Endodermal cell (in vitro differentiated cells): ENCODE results near the gene TMEM108. TPM values are rescaled to one million over a fixed set of nuclear protein-coding genes. Genes with fewer than 3 reads are reported as not detected.

Experiments used
- DNase-seq: peaks from one replicate; pipeline ENCODE4 v3.0.0-alpha.2; 2017
- H3K27ac ChIP-seq: 2 replicates; pipeline ENCODE4 v1.5.1; 2013; ENCODE audit warnings: mild to moderate bottlenecking, low read depth, low read length, moderate library complexity
- H3K27me3 ChIP-seq: 2 replicates; pipeline ENCODE4 v1.6.1; 2013; ENCODE audit warnings: mild to moderate bottlenecking, low read length, moderate library complexity; ENCODE audit not compliant: insufficient read depth, control insufficient read depth, poor library complexity, severe bottlenecking
- H3K36me3 ChIP-seq: 2 replicates; pipeline ENCODE4 v1.7.0; 2013; ENCODE audit warnings: mild to moderate bottlenecking, low read length, moderate library complexity; ENCODE audit not compliant: control insufficient read depth, insufficient read depth
- H3K4me1 ChIP-seq: one replicate; pipeline ENCODE4 v1.7.0; 2013; ENCODE audit warnings: low read length; ENCODE audit not compliant: control insufficient read depth, insufficient read depth
- H3K4me3 ChIP-seq: 2 replicates; pipeline ENCODE4 v1.5.1; 2013; ENCODE audit warnings: mild to moderate bottlenecking, low read length, moderate library complexity
- H3K9ac ChIP-seq: 2 replicates; pipeline ENCODE4 v1.6.1; 2013; ENCODE audit warnings: mild to moderate bottlenecking, low read length, moderate library complexity; ENCODE audit not compliant: poor library complexity, severe bottlenecking; ENCODE audit errors: extremely low read depth
- H3K9me3 ChIP-seq: 2 replicates; pipeline ENCODE4 v1.6.1; 2013; ENCODE audit warnings: mild to moderate bottlenecking, low read length, moderate library complexity; ENCODE audit not compliant: control insufficient read depth
- H3K27ac Mint-ChIP-seq: 2 replicates; pipeline ENCODE4 v1.8.0; 2020; ENCODE audit warnings: mixed read lengths
- H3K27me3 Mint-ChIP-seq: 2 replicates; pipeline ENCODE4 v1.8.0; 2021; ENCODE audit warnings: mild to moderate bottlenecking, mixed read lengths; ENCODE audit not compliant: insufficient read depth
- H3K36me3 Mint-ChIP-seq: 2 replicates; pipeline ENCODE4 v1.8.0; 2020; ENCODE audit warnings: low read depth, mixed read lengths
- H3K4me1 Mint-ChIP-seq: 2 replicates; pipeline ENCODE4 v1.8.0; 2020; ENCODE audit warnings: mixed read lengths
- H3K4me3 Mint-ChIP-seq: 2 replicates; pipeline ENCODE4 v1.8.0; 2020; ENCODE audit warnings: mild to moderate bottlenecking, moderate library complexity, mixed read lengths
- H3K9me3 Mint-ChIP-seq: 2 replicates; pipeline ENCODE4 v1.8.0; 2020; ENCODE audit warnings: mild to moderate bottlenecking, mixed read lengths
- WGBS, 2 experiments: methylation state at CpG; one replicate each; pipeline versions ENCODE4 v1.1.5 to v1.1.7; 2013; ENCODE audit warnings: missing lambda C conversion rate in 2 of 2, mixed read lengths in 1 of 2; ENCODE audit not compliant: insufficient coverage in 1 of 2, insufficient read length in 1 of 2; 5-methylcytosine and 5-hydroxymethylcytosine counted together
- total RNA-seq, 2 donors: library from RNA; stranded (reverse); fragmentation: NEBNext Ultra II Directional in 1 of 2; extraction: Animal tissue kit (Norgen Biotek cat#: 25700) in 1 of 2; gene quantifications; 2 replicates in 1 of 2; 3 replicates in 1 of 2; pipeline ENCODE4 v1.2.1, GENCODE V29; 2021
- TF ChIP-seq, protein P1 (sequence below): fragments of 200-600 bp; sonication (generic); conservative IDR thresholded peaks from 2 replicates; pipeline ENCODE4 v1.5.0; 2021; ENCODE audit warnings: antibody characterized with exemption, mild to moderate bottlenecking

The TMEM108 gene
- total RNA-seq, 2 donors from 2014 or later = 4.8 to 7.9 TPM

DNA sequence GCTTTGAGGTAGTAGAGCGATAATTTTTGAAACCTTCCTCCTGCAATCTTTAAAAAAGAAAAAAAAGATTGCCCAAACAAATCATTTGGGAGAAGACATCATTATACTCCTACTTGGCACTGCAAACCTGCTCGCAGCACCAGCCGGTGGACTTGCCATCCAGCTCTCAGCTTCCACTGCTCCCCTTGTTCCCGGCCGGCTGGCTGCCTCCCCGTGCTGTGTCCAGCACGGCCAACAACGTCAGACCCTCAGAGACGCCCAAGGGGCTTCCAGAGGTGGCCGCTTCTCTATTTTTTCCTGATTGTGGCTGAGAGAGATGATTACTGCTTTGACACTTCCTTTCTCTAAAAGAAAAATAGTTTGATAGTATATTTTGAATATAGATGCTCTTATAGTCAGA lies 358.7 kb downstream of the TMEM108 start:
- H3K27ac Mint-ChIP-seq = no peak overlapping the region
- no peaks in the 10 kb centered on the region for H3K27me3 Mint-ChIP-seq
- H3K9ac ChIP-seq = no peak overlapping the region
- 87 to 92% methylated on average over 3 to 10 of the region's 10 CpGs for WGBS, 2 experiments
- H3K27me3 ChIP-seq = no peaks in the 10 kb centered on the region
- H3K27ac ChIP-seq = no peak overlapping the region
- H3K4me3 ChIP-seq = no peak overlapping the region
- H3K4me1 ChIP-seq = no peaks in the 10 kb centered on the region
- TF ChIP-seq, protein P1, sequence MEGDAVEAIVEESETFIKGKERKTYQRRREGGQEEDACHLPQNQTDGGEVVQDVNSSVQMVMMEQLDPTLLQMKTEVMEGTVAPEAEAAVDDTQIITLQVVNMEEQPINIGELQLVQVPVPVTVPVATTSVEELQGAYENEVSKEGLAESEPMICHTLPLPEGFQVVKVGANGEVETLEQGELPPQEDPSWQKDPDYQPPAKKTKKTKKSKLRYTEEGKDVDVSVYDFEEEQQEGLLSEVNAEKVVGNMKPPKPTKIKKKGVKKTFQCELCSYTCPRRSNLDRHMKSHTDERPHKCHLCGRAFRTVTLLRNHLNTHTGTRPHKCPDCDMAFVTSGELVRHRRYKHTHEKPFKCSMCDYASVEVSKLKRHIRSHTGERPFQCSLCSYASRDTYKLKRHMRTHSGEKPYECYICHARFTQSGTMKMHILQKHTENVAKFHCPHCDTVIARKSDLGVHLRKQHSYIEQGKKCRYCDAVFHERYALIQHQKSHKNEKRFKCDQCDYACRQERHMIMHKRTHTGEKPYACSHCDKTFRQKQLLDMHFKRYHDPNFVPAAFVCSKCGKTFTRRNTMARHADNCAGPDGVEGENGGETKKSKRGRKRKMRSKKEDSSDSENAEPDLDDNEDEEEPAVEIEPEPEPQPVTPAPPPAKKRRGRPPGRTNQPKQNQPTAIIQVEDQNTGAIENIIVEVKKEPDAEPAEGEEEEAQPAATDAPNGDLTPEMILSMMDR = no peak
- H3K4me1 Mint-ChIP-seq = peaks cover 4% of the 10 kb centered on the region
- no peaks in the 10 kb centered on the region for H3K9me3 ChIP-seq
- no peaks in the 10 kb centered on the region for H3K36me3 ChIP-seq
- no peaks in the 10 kb centered on the region for H3K9me3 Mint-ChIP-seq
- peak; percentile 21 for DNase-seq
- H3K36me3 Mint-ChIP-seq = no peaks in the 10 kb centered on the region
- no peak overlapping the region for H3K4me3 Mint-ChIP-seq

DNA sequence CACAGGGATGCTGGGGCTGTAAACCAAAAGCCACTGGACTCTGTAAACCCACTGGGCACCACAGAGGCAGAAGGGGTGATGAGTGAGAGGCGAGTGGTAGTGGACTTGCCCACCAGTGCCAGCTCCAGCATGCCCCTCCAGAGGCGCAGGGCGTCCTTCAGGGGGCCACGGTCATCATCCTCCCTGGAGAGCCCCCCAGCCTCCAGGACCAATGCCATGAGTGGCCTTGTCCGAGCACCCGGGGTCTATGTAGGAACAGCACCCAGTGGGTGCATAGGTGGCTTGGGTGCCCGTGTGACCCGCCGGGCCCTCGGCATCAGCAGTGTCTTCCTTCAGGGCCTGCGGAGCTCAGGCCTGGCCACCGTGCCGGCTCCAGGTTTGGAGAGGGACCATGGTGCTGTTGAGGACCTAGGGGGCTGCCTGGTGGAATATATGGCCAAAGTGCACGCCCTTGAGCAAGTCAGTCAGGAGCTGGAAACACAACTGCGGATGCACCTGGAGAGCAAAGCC lies 361.9 kb downstream of the TMEM108 start, which contains the start of gene BFSP2:
Gene BFSP2, plus strand, starts transcription at position 51 of the 510 bp plus-strand sequence. Its CDS starts 28 bp downstream, at position 79.
- DNase-seq = no peak
- WGBS, 2 experiments = 95 to 97% methylated on average over 12 to 15 of the region's 15 CpGs
- Histone ChIP-seq H3K27ac (no peak within 1 kb of the TSS), H3K36me3 (no peaks in the 10 kb centered on the region), H3K4me3 (no peak within 1 kb of the TSS), H3K4me1 (no peaks in the 10 kb centered on the region), H3K9me3 (no peaks in the 10 kb centered on the region), H3K9ac (no peak within 1 kb of the TSS), H3K27me3 (no peaks in the 10 kb centered on the region)
- Mint-ChIP-seq H3K27me3 (no peaks in the 10 kb centered on the region), H3K36me3 (no peaks in the 10 kb centered on the region), H3K4me3 (no peak within 1 kb of the TSS), H3K27ac (no peak within 1 kb of the TSS), H3K9me3 (no peaks in the 10 kb centered on the region), H3K4me1 (no peaks in the 10 kb centered on the region)
- TF ChIP-seq, protein P1 = no peak

DNA sequence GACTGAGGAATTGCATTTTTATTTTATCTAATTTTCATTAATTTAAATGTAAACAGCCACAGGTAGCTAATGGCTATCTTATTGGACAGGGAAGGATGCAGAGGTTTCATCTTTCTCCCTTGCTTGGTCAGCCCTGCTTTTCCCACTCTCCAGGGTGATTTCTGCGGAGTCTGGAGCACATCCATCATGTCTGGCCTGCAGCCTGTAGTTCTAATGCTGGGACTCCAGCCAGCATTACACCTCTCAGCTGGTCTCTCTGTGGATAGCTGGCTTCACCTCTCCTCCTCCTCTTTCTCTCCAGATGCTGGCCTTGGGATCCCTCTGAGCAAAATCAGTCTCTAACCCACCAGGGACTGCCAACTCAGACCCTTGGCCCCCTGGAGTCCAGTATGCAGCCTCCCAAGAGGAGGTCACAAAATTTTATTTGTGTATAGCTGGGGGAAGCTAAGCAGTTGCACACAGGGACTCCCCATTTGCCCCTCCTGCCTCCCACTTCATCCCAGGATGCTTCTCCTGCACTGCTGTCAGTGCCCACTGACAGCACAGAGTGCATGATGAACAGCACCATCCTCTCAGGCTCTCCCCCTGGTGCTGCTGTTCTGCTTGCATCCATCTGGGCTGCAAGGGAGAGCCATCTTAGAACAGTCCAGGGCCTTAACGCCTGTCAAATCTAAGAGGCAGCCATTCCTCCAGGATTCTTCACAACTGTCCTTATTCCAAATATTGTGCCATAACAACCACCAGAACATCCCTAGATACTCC lies 363.4 kb downstream of the TMEM108 start:
- H3K27ac ChIP-seq = peak overlapping the region; percentile 22
- WGBS, 2 experiments = 83 to 85% methylated on average over 1 to 2 of the region's 2 CpGs
- Mint-ChIP-seq H3K36me3 (no peaks in the 10 kb centered on the region), H3K27ac (no peak overlapping the region), H3K4me1 (no peaks in the 10 kb centered on the region), H3K4me3 (no peak overlapping the region), H3K9me3 (no peaks in the 10 kb centered on the region), H3K27me3 (no peaks in the 10 kb centered on the region)
- TF ChIP-seq, protein P1 = no peak
- H3K4me3 ChIP-seq = no peak overlapping the region
- no peaks in the 10 kb centered on the region for H3K9me3 ChIP-seq
- DNase-seq = no peak
- H3K27me3 ChIP-seq = no peaks in the 10 kb centered on the region
- H3K9ac ChIP-seq = no peak overlapping the region
- no peaks in the 10 kb centered on the region for H3K4me1 ChIP-seq
- H3K36me3 ChIP-seq = no peaks in the 10 kb centered on the region
